Calu3 (cell line): Measurements from ENCODE around the gene EFNB3. TPM values are rescaled to one million over a fixed set of nuclear protein-coding genes. Genes with fewer than 3 reads are reported as not detected.

Experiments used
- BruUV-seq: library from RNA; stranded (reverse); fragments of 400-500 nt; replicated peaks from 2 replicates; lab custom pipeline; 2021; lab: Mats Ljungman, UMichigan
- CTCF ChIA-PET: fragments of 300-600 bp; sonication (Branson Sonifier 250); formaldehyde crosslinking; loops from one replicate; lab custom pipeline; 2022; ENCODE audit warnings: antibody characterized with exemption; lab: Charles Lee
- DNase-seq: peaks from one replicate; pipeline ENCODE4 v3.0.0; 2022
- H3K27ac Mint-ChIP-seq: one replicate; pipeline ENCODE4 v1.8.0; 2022; ENCODE audit warnings: mixed read lengths; ENCODE audit not compliant: unreplicated experiment
- H3K27me3 Mint-ChIP-seq: one replicate; pipeline ENCODE4 v1.8.0; 2022; ENCODE audit warnings: mixed read lengths; ENCODE audit not compliant: unreplicated experiment
- H3K36me3 Mint-ChIP-seq: one replicate; pipeline ENCODE4 v1.8.0; 2022; ENCODE audit warnings: mild to moderate bottlenecking, moderate library complexity, mixed read lengths; ENCODE audit not compliant: insufficient read depth, unreplicated experiment
- H3K4me1 Mint-ChIP-seq: one replicate; pipeline ENCODE4 v1.8.0; 2022; ENCODE audit warnings: mild to moderate bottlenecking, low read depth, mixed read lengths; ENCODE audit not compliant: unreplicated experiment
- H3K4me3 Mint-ChIP-seq: one replicate; pipeline ENCODE4 v1.8.0; 2022; ENCODE audit warnings: mild to moderate bottlenecking, low read depth, moderate library complexity, mixed read lengths; ENCODE audit not compliant: unreplicated experiment
- H3K9me3 Mint-ChIP-seq: one replicate; pipeline ENCODE4 v1.8.0; 2022; ENCODE audit warnings: low read depth, mixed read lengths; ENCODE audit not compliant: unreplicated experiment
- CTCF ChIP-seq: fragments of 200-600 bp; IDR thresholded peaks from one replicate; pipeline ENCODE4 v1.8.0; 2022; ENCODE audit warnings: antibody characterized with exemption; ENCODE audit not compliant: unreplicated experiment
- intact Hi-C: fragments of 100-400 bp; cut with micrococcal nuclease; formaldehyde crosslinking; loops from one replicate; pipeline ENCODE4 v1.10.0; 2022; ENCODE audit not compliant: unreplicated experiment
- total RNA-seq: library from RNA; stranded (reverse); gene quantifications from 2 replicates; pipeline ENCODE4 v1.2.3, GENCODE V29; 2022

The EFNB3 gene
- total RNA-seq, 1 experiment from 2014 or later, result 0.38 TPM

- no peak for DNase-seq
- H3K4me3 Mint-ChIP-seq, result no peak overlapping the region
- no peak for TF ChIP-seq CTCF
- H3K9me3 Mint-ChIP-seq, result no peaks in the 10 kb centered on the region
- intact Hi-C loops, result no loop called here
- peaks cover 13% of the 10 kb centered on the region for H3K27me3 Mint-ChIP-seq
- H3K36me3 Mint-ChIP-seq, result no peaks in the 10 kb centered on the region
- BruUV-seq, result no TSS peak
- CTCF ChIA-PET, result no interaction called here
- H3K4me1 Mint-ChIP-seq, result peaks cover 6% of the 10 kb centered on the region
- no peak overlapping the region for H3K27ac Mint-ChIP-seq
Observed at GRCh38 chr17:7750321-7750821, 45.4 kb downstream of the EFNB3 start.

GRCh38 chr17:7754656-7755055 is 49.7 kb downstream of the EFNB3 start:
- Mint-ChIP-seq H3K4me1 (peaks cover 7% of the 10 kb centered on the region), H3K36me3 (no peaks in the 10 kb centered on the region), H3K9me3 (no peaks in the 10 kb centered on the region), H3K27ac (no peak overlapping the region), H3K27me3 (peaks cover 26% of the 10 kb centered on the region), H3K4me3 (no peak overlapping the region)
- no TSS peak for BruUV-seq
- intact Hi-C loops, result no loop called here
- TF ChIP-seq CTCF, result no peak
- DNase-seq, result no peak
- CTCF ChIA-PET, result no interaction called here

- Mint-ChIP-seq H3K9me3 (no peaks in the 10 kb centered on the region), H3K4me1 (peaks cover 7% of the 10 kb centered on the region), H3K27me3 (peaks cover 32% of the 10 kb centered on the region), H3K27ac (no peak overlapping the region), H3K36me3 (no peaks in the 10 kb centered on the region), H3K4me3 (no peak overlapping the region)
- no peak for DNase-seq
- no peak for TF ChIP-seq CTCF
- CTCF ChIA-PET, result interaction anchor here (0.7 to 1.3 kb wide), 2 partner anchors 10 to 97 kb away, joined by 3 to 7 read pairs; no protein-coding TSS in a partner anchor
- BruUV-seq, result no TSS peak
- intact Hi-C loops, result no loop called here
Observed at GRCh38 chr17:7755095-7755890, 50.3 kb downstream of the EFNB3 start.

GRCh38 chr17:7756968-7757367 is 52.0 kb downstream of the EFNB3 start:
- intact Hi-C loops, result no loop called here
- CTCF ChIA-PET, result no interaction called here
- no TSS peak for BruUV-seq
- no peak for TF ChIP-seq CTCF
- Mint-ChIP-seq H3K9me3 (no peaks in the 10 kb centered on the region), H3K4me1 (peaks cover 7% of the 10 kb centered on the region), H3K4me3 (no peak overlapping the region), H3K27ac (no peak overlapping the region), H3K36me3 (no peaks in the 10 kb centered on the region), H3K27me3 (peaks cover 45% of the 10 kb centered on the region)
- no peak for DNase-seq

Other genes with a start within 250 kb of the EFNB3 start
- 27.2 and 28.1 TPM in 2 replicates for gene ZBTB4, start 225.6 kb upstream of the EFNB3 start, total RNA-seq
- not detected in 2 replicates for gene SLC35G6, start 223.8 kb upstream of the EFNB3 start, total RNA-seq
- gene POLR2A, start 220.8 kb upstream of the EFNB3 start, total RNA-seq, result 89.0 and 99.3 TPM in 2 replicates
- gene TNFSF12, start 156.1 kb upstream of the EFNB3 start, total RNA-seq, result 7.7 and 8.4 TPM in 2 replicates
- 19.7 and 25.7 TPM in 2 replicates for gene TNFSF13, start 146.5 kb upstream of the EFNB3 start, total RNA-seq
- 52.0 and 54.3 TPM in 2 replicates for gene SENP3, start 143.3 kb upstream of the EFNB3 start, total RNA-seq
- gene CD68, start 125.6 kb upstream of the EFNB3 start, total RNA-seq, result 28.6 and 50.0 TPM in 2 replicates
- 34.6 and 36.3 TPM in 2 replicates for gene MPDU1, start 121.3 kb upstream of the EFNB3 start, total RNA-seq
- gene SOX15, start 115.1 kb upstream of the EFNB3 start, total RNA-seq, result not detected in 2 replicates
- 30.3 and 30.9 TPM in 2 replicates for gene FXR2, start 90.3 kb upstream of the EFNB3 start, total RNA-seq
- gene SAT2, start 77.4 kb upstream of the EFNB3 start, total RNA-seq, result 15.9 and 16.6 TPM in 2 replicates
- 0.39 TPM in 1 of 2 replicates, not detected in the other for gene SHBG, start 75.1 kb upstream of the EFNB3 start, total RNA-seq
- gene ATP1B2, start 54.3 kb upstream of the EFNB3 start, total RNA-seq, result not detected in 2 replicates
- gene TP53, start 17.7 kb upstream of the EFNB3 start, total RNA-seq, result 98.3 and 119 TPM in 2 replicates
- 10.1 and 12.9 TPM in 2 replicates for gene WRAP53, start 16.7 kb upstream of the EFNB3 start, total RNA-seq
- 0.26 and 0.51 TPM in 2 replicates for gene DNAH2, start 12.5 kb downstream of the EFNB3 start, total RNA-seq
- 29.0 and 37.3 TPM in 2 replicates for gene KDM6B, start 129.0 kb downstream of the EFNB3 start, total RNA-seq
- 2.9 and 3.6 TPM in 2 replicates for gene TMEM88, start 149.9 kb downstream of the EFNB3 start, total RNA-seq
- gene NAA38, start 152.4 kb downstream of the EFNB3 start, total RNA-seq, result 36.3 and 36.6 TPM in 2 replicates
- gene CYB5D1, start 152.8 kb downstream of the EFNB3 start, total RNA-seq, result 8.0 and 8.4 TPM in 2 replicates
- gene CHD3, start 183.6 kb downstream of the EFNB3 start, total RNA-seq, result 108 and 116 TPM in 2 replicates
- gene RNF227, start 211.1 kb downstream of the EFNB3 start, total RNA-seq, result 1.4 and 2.0 TPM in 2 replicates
- 4.8 and 5.9 TPM in 2 replicates for gene KCNAB3, start 224.7 kb downstream of the EFNB3 start, total RNA-seq
- 87.8 and 106 TPM in 2 replicates for gene TRAPPC1, start 226.7 kb downstream of the EFNB3 start, total RNA-seq
- 21.8 and 28.2 TPM in 2 replicates for gene CNTROB, start 227.0 kb downstream of the EFNB3 start, total RNA-seq